SKM-1 (cell line): ENCODE data around the gene PRXL2B.

Experiments
- DNase-seq: peaks from one replicate; lab custom pipeline; 2025; ENCODE audit not compliant: unreplicated experiment; lab: John Stamatoyannopoulos, UW

PRXL2B gene

GRCh38 chr1:2596530-2597333 is 10.2 kb downstream of the PRXL2B start:
- no peak for DNase-seq

GRCh38 chr1:2597441-2598328 is 11.1 kb downstream of the PRXL2B start:
- no peak for DNase-seq

GRCh38 chr1:2598329-2598931 is 11.9 kb downstream of the PRXL2B start:
- DNase-seq: no peak

- DNase-seq: no peak
Measured at GRCh38 chr1:2601721-2602303, 15.2 kb downstream of the PRXL2B start.

GRCh38 chr1:2602311-2602835 is 15.8 kb downstream of the PRXL2B start:
- no peak for DNase-seq

GRCh38 chr1:2602866-2603520 is 16.4 kb downstream of the PRXL2B start:
- no peak for DNase-seq

GRCh38 chr1:2603521-2604155 is 17.1 kb downstream of the PRXL2B start:
- no peak for DNase-seq

- DNase-seq: no peak
Measured at GRCh38 chr1:2604156-2604843, 17.7 kb downstream of the PRXL2B start.

GRCh38 chr1:2604844-2605508 is 18.4 kb downstream of the PRXL2B start:
- DNase-seq: no peak

- no peak for DNase-seq
Measured at GRCh38 chr1:2605509-2606395, 19.2 kb downstream of the PRXL2B start.

GRCh38 chr1:2606396-2606880 is 19.9 kb downstream of the PRXL2B start:
- DNase-seq: no peak

- DNase-seq: no peak
Measured at GRCh38 chr1:2606881-2607621, 20.5 kb downstream of the PRXL2B start.

- no peak for DNase-seq
Measured at GRCh38 chr1:2607641-2608091, 21.1 kb downstream of the PRXL2B start.

- DNase-seq: no peak
Measured at GRCh38 chr1:2609319-2610035, 22.9 kb downstream of the PRXL2B start.

- DNase-seq: no peak
Measured at GRCh38 chr1:2610036-2610959, 23.7 kb downstream of the PRXL2B start.
